A673 (cell line): Measurements from ENCODE around the gene NCAPD2. TPM values are rescaled to one million over a fixed set of nuclear protein-coding genes. Genes with fewer than 3 reads are reported as not detected.

Experiments used
- BruUV-seq: library from RNA; stranded (reverse); fragments of 400-500 nt; replicated peaks from 2 replicates; lab custom pipeline; 2021; lab: Mats Ljungman, UMichigan
- CTCF ChIA-PET: fragments of 300-600 bp; sonication (Branson Sonifier 250); formaldehyde crosslinking; loops from one replicate; lab custom pipeline; 2022; ENCODE audit warnings: antibody characterized with exemption; lab: Charles Lee
- POLR2A ChIA-PET: fragments of 300-600 bp; sonication (Branson Sonifier 250); formaldehyde crosslinking; loops from one replicate; lab custom pipeline; 2022; ENCODE audit warnings: antibody characterized with exemption; ENCODE audit not compliant: low non-redundant PET; lab: Charles Lee
- DNase-seq: peaks from one replicate; pipeline ENCODE4 v3.0.0-alpha.2; 2015; ENCODE audit warnings: low spot score
- H3K27ac ChIP-seq: fragments of 200-600 bp; sonication (generic); 2 replicates; pipeline ENCODE4 v1.5.1; 2016; ENCODE audit warnings: mixed run types, low read depth, mild to moderate bottlenecking, mixed read lengths, antibody characterized with exemption, low read length; ENCODE audit not compliant: poor library complexity, severe bottlenecking
- H3K27me3 ChIP-seq: fragments of 200-600 bp; sonication (generic); replicated peaks from 2 replicates; pipeline ENCODE4 v1.6.1; 2017; ENCODE audit warnings: mixed run types, low read depth, mild to moderate bottlenecking, mixed read lengths, antibody characterized with exemption, low read length; ENCODE audit not compliant: insufficient read depth, poor library complexity
- H3K36me3 ChIP-seq: fragments of 200-600 bp; sonication (generic); 2 replicates; pipeline ENCODE4 v1.6.1; 2016; ENCODE audit warnings: mixed run types, mild to moderate bottlenecking, mixed read lengths, antibody characterized with exemption, low read length; ENCODE audit not compliant: insufficient read depth, poor library complexity, severe bottlenecking
- H3K4me1 ChIP-seq: fragments of 200-600 bp; sonication (generic); 2 replicates; pipeline ENCODE4 v1.6.1; 2017; ENCODE audit warnings: mixed run types, mild to moderate bottlenecking, mixed read lengths, antibody characterized with exemption, low read length; ENCODE audit not compliant: insufficient read depth, poor library complexity, severe bottlenecking
- H3K4me3 ChIP-seq: fragments of 200-600 bp; sonication (generic); 2 replicates; pipeline ENCODE4 v1.5.1; 2016; ENCODE audit warnings: low read depth, mixed run types, mild to moderate bottlenecking, mixed read lengths, low read length; ENCODE audit not compliant: poor library complexity, severe bottlenecking
- H3K9me3 ChIP-seq: fragments of 200-600 bp; sonication (generic); 2 replicates; pipeline ENCODE4 v1.6.1; 2016; ENCODE audit warnings: mixed run types, low read depth, mild to moderate bottlenecking, mixed read lengths, antibody characterized with exemption, low read length; ENCODE audit not compliant: poor library complexity, severe bottlenecking
- EZH2 ChIP-seq: fragments of 200-600 bp; sonication (generic); IDR thresholded peaks from 2 replicates; pipeline ENCODE4 v1.6.1; 2017; ENCODE audit warnings: borderline replicate concordance, low read depth, mild to moderate bottlenecking, mixed read lengths, antibody characterized with exemption, low read length; ENCODE audit not compliant: poor library complexity, severe bottlenecking
- intact Hi-C: fragments of 100-400 bp; cut with micrococcal nuclease; formaldehyde crosslinking; loops from one replicate; pipeline ENCODE4 v1.10.0; 2022; ENCODE audit not compliant: unreplicated experiment
- total RNA-seq: library from RNA; stranded (reverse); gene quantifications from 2 replicates; pipeline ENCODE4 v1.2.3, GENCODE V29; 2021
- TF ChIP-seq, protein P1 (sequence below): fragments of 300-800, 200-600 bp; sonication (generic); conservative IDR thresholded peaks from 2 replicates; pipeline ENCODE4 v1.5.1; 2017; ENCODE audit warnings: low read depth, mild to moderate bottlenecking, antibody characterized with exemption, low read length, moderate library complexity, mixed read lengths

NCAPD2 gene
- total RNA-seq, 1 experiment from 2014 or later: 125 TPM

DNA sequence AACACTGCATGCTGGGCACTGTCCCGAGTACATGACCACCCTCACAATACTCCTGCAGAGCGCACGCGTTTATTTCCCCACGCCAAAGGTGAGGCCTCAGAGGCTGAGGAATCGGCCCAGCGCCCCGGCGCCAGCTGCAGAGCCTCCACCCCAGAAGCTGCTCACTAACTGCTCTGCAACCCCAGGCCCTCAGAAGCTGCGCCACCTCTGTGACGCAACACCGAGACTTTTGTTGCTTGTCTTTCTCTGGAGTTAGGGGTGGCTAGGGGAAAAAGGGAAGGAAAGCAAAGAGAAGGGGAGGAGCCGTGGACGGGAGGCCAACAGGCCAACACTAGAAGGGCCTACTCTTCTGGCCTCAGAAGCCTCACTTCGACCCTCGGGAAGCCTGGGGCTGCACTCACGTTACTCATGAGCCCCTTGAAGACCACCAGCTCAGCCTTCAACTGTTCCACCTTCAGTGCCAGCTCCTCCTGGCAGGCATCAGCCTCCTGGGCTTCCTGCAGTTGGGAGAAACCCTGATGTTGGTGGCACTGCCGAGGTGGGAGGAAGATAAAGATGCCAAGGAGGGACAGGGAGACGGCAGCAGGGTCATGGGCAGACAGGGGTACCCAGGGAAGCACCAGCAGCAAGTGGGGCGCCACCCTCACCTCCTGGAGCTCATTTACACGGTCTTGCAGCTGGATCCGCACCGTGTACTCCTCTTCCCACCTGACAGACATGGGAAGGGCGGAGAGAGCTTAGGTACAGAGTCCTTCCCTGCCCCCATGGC lies 56.6 kb downstream of the NCAPD2 start:
- H3K36me3 ChIP-seq: peaks cover 14% of the 10 kb centered on the region
- POLR2A ChIA-PET: no interaction called here
- no peaks in the 10 kb centered on the region for H3K27me3 ChIP-seq
- intact Hi-C loops: loop anchor here (5.0 kb wide), 1 partner anchor 147 kb away; no protein-coding TSS in a partner anchor
- H3K4me1 ChIP-seq: peaks cover 36% of the 10 kb centered on the region
- no peak for TF ChIP-seq EZH2
- TF ChIP-seq, protein P1, sequence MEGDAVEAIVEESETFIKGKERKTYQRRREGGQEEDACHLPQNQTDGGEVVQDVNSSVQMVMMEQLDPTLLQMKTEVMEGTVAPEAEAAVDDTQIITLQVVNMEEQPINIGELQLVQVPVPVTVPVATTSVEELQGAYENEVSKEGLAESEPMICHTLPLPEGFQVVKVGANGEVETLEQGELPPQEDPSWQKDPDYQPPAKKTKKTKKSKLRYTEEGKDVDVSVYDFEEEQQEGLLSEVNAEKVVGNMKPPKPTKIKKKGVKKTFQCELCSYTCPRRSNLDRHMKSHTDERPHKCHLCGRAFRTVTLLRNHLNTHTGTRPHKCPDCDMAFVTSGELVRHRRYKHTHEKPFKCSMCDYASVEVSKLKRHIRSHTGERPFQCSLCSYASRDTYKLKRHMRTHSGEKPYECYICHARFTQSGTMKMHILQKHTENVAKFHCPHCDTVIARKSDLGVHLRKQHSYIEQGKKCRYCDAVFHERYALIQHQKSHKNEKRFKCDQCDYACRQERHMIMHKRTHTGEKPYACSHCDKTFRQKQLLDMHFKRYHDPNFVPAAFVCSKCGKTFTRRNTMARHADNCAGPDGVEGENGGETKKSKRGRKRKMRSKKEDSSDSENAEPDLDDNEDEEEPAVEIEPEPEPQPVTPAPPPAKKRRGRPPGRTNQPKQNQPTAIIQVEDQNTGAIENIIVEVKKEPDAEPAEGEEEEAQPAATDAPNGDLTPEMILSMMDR: no peak
- BruUV-seq: no TSS peak
- no peak overlapping the region for H3K4me3 ChIP-seq
- H3K9me3 ChIP-seq: no peaks in the 10 kb centered on the region
- peak overlapping the region; percentile 30 for H3K27ac ChIP-seq
- CTCF ChIA-PET: interaction anchor here (1.2 kb wide), 1 partner anchor 8 kb away, joined by 4 read pairs; no protein-coding TSS in a partner anchor
- DNase-seq: no peak

DNA sequence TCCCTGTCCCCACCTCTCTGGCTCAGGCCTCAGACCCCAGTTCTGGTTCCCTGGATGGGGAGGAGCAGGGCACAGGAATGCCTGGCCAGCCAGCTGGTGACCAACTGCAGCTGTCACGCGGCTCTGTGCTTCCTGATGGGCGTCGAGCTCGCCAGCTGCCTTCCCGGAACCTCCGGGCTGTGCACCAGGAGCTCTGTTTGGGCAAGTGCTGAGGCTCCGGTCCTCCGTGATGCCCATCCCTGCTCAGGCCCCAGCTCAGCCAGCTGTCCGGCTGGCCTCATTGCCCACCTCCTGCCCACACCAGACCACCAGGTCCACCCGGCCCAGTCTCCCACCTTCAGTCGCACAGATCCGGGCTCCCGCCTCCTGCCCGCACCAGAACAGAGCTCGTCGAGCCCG lies 57.2 kb downstream of the NCAPD2 start:
- Histone ChIP-seq H3K27ac (peak overlapping the region; percentile 30), H3K9me3 (no peaks in the 10 kb centered on the region), H3K4me3 (no peak overlapping the region), H3K4me1 (peaks cover 36% of the 10 kb centered on the region), H3K36me3 (peaks cover 14% of the 10 kb centered on the region), H3K27me3 (no peaks in the 10 kb centered on the region)
- POLR2A ChIA-PET: no interaction called here
- BruUV-seq: no TSS peak
- intact Hi-C loops: loop anchor here (5.0 kb wide), 1 partner anchor 146 kb away; no protein-coding TSS in a partner anchor
- DNase-seq: no peak
- CTCF ChIA-PET: no interaction called here
- TF ChIP-seq EZH2: no peak
- TF ChIP-seq, protein P1: no peak

DNA sequence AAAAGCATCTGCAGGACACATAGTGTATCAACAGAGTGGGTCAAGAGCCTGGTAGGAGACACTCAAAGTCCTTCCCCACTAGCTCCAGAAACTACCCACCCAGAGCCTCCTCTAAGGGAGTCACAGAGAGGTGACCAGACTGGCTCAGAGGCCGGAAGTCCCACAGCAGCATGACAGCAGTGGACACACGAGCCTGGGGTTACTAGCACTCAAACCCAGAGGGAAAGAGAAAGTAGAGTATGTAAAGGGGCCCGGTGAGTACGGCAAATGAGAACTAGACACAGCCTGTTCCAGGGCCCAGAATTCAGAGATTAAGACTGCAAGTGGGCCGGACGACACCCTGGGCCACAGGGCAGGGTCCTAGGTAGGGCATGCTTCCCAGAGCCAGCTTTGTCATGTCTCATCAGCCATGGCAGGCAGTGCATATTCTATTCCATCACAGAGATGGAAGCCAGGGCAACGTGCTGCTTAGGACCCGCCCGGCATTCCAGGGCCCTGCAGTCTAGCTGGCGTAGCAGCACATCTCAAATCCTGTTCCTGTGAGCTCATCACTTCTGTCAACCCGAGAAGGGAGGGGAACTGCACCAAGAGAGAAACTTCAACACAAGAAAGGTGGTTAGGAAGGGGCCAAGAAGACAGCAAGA lies 57.7 kb downstream of the NCAPD2 start:
- Histone ChIP-seq H3K27me3 (no peaks in the 10 kb centered on the region), H3K9me3 (no peaks in the 10 kb centered on the region), H3K4me3 (no peak overlapping the region), H3K27ac (peak overlapping the region; percentile 48), H3K36me3 (peaks cover 15% of the 10 kb centered on the region), H3K4me1 (peaks cover 36% of the 10 kb centered on the region)
- no peak for DNase-seq
- no TSS peak for BruUV-seq
- CTCF ChIA-PET: interaction anchor here (0.6 kb wide), 1 partner anchor 136 kb away, joined by 3 read pairs; no protein-coding TSS in a partner anchor
- POLR2A ChIA-PET: no interaction called here
- intact Hi-C loops: loop anchor here (5.0 kb wide), 1 partner anchor 146 kb away; no protein-coding TSS in a partner anchor
- no peak for TF ChIP-seq EZH2
- TF ChIP-seq, protein P1: no peak
